ENCODE measurements around the gene SORCS2. TPM values are rescaled to one million over a fixed set of nuclear protein-coding genes. Genes with fewer than 3 reads are reported as not detected.

SORCS2 gene
- polyA plus RNA-seq, 1 donor from 2014 or later, result 1.0 TPM

- H3K4me2 ChIP-seq (ENCODE audit: low read length), result no peak overlapping the region
- no peak overlapping the region for H3K9ac ChIP-seq (ENCODE audit: low read length)
- no peaks in the 10 kb centered on the region for H3K9me2 ChIP-seq (ENCODE audit: insufficient read depth, low read length)
- no peaks in the 10 kb centered on the region for H3K36me3 ChIP-seq (ENCODE audit: insufficient read depth, low read length)
- H3K9me3 ChIP-seq (ENCODE audit: low read length), result no peaks in the 10 kb centered on the region
- no peak overlapping the region for H3K27ac ChIP-seq (ENCODE audit: low read length)
- H3K27me3 ChIP-seq (ENCODE audit: insufficient read depth, low read depth, low read length), result no peaks in the 10 kb centered on the region
- peaks cover 3% of the 10 kb centered on the region for H3F3A ChIP-seq (ENCODE audit: insufficient read depth, low read length, poor library complexity, severe bottlenecking)
- H2AFZ ChIP-seq (ENCODE audit: low read depth, low read length), result no peak overlapping the region
- H3K79me2 ChIP-seq (replicated peaks; ENCODE audit: insufficient read depth, low read length), result no peaks in the 10 kb centered on the region
- H4K20me1 ChIP-seq (ENCODE audit: insufficient read depth), result no peaks in the 10 kb centered on the region
- H3K4me3 ChIP-seq (ENCODE audit: low read length), result no peak overlapping the region
- TF ChIP-seq EP300 (conservative IDR thresholded peaks at IDR 0.05; ENCODE audit: poor library complexity, severe bottlenecking) (no peak), REST (IDR thresholded peaks at IDR 0.05; ENCODE audit: borderline replicate concordance) (no peak)
Measured at GRCh38 chr4:7659429-7660175, 467.3 kb downstream of the SORCS2 start.

- no peak overlapping the region for H2AFZ ChIP-seq (ENCODE audit: low read depth, low read length)
- no peaks in the 10 kb centered on the region for H3K9me2 ChIP-seq (ENCODE audit: insufficient read depth, low read length)
- H3K4me3 ChIP-seq (ENCODE audit: low read length), result no peak overlapping the region
- H3F3A ChIP-seq (ENCODE audit: insufficient read depth, low read length, poor library complexity, severe bottlenecking), result peaks cover 3% of the 10 kb centered on the region
- H3K4me2 ChIP-seq (ENCODE audit: low read length), result no peak overlapping the region
- H3K9ac ChIP-seq (ENCODE audit: low read length), result no peak overlapping the region
- no peaks in the 10 kb centered on the region for H3K9me3 ChIP-seq (ENCODE audit: low read length)
- H3K27ac ChIP-seq (ENCODE audit: low read length), result no peak overlapping the region
- H4K20me1 ChIP-seq (ENCODE audit: insufficient read depth), result no peaks in the 10 kb centered on the region
- H3K36me3 ChIP-seq (ENCODE audit: insufficient read depth, low read length), result no peaks in the 10 kb centered on the region
- TF ChIP-seq TAF1 (IDR thresholded peaks at IDR 0.05; ENCODE audit: low read depth), result no peak
- TF ChIP-seq POLR2AphosphoS5 (IDR thresholded peaks at IDR 0.05), result no peak
- no peak for TF ChIP-seq EZH2 (IDR thresholded peaks at IDR 0.05; ENCODE audit: borderline replicate concordance, insufficient read depth, low read length, poor library complexity, severe bottlenecking)
- no peak for TF ChIP-seq SMC3 (conservative IDR thresholded peaks at IDR 0.05; ENCODE audit: poor library complexity)
- no peak for TF ChIP-seq RAD21 (conservative IDR thresholded peaks at IDR 0.05)
- no peak for TF ChIP-seq CTCF (IDR thresholded peaks at IDR 0.05; ENCODE audit: poor library complexity, severe bottlenecking)
- TF ChIP-seq MXI1 (conservative IDR thresholded peaks at IDR 0.05; ENCODE audit: poor library complexity, severe bottlenecking), result no peak
- TF ChIP-seq REST (IDR thresholded peaks at IDR 0.05; ENCODE audit: borderline replicate concordance), result no peak
- no peak for TF ChIP-seq EP300 (conservative IDR thresholded peaks at IDR 0.05; ENCODE audit: poor library complexity, severe bottlenecking)
- H3K27me3 ChIP-seq (ENCODE audit: insufficient read depth, low read depth, low read length), result no peaks in the 10 kb centered on the region
- H3K79me2 ChIP-seq (replicated peaks; ENCODE audit: insufficient read depth, low read length), result no peaks in the 10 kb centered on the region
Measured at GRCh38 chr4:7660176-7661039, 468.1 kb downstream of the SORCS2 start.

Measured in neural cell (in vitro differentiated cells).